Stomach smooth muscle (tissue), 2 donors: Measurements from ENCODE around the gene RASGEF1B.

Experiments used
- H3K27ac ChIP-seq: one replicate; pipeline ENCODE4 v1.7.0; 2013; ENCODE audit warnings: mild to moderate bottlenecking, low read length, inconsistent platforms
- H3K27me3 ChIP-seq, 2 donors: one replicate each; pipeline ENCODE4 v1.7.0; 2013; ENCODE audit warnings: low read length in 2 of 2; ENCODE audit not compliant: insufficient read depth in 2 of 2, control insufficient read depth in 1 of 2
- H3K36me3 ChIP-seq, 2 donors: one replicate each; pipeline ENCODE4 v1.7.0; 2013; ENCODE audit warnings: low read length in 2 of 2; ENCODE audit not compliant: control insufficient read depth in 2 of 2, insufficient read depth in 2 of 2
- H3K4me1 ChIP-seq: one replicate; pipeline ENCODE4 v1.7.0; 2013; ENCODE audit warnings: low read length; ENCODE audit not compliant: control insufficient read depth, insufficient read depth
- H3K4me3 ChIP-seq, 2 donors: one replicate each; pipeline ENCODE4 v1.7.0; 2013; ENCODE audit warnings: low read length in 2 of 2
- H3K9ac ChIP-seq, 2 donors: one replicate each; pipeline ENCODE4 v1.7.0; 2013; ENCODE audit warnings: low read length in 2 of 2, mild to moderate bottlenecking in 1 of 2
- H3K9me3 ChIP-seq, 2 donors: one replicate each; pipeline ENCODE4 v1.7.0; 2013; ENCODE audit warnings: low read length in 2 of 2; ENCODE audit not compliant: control insufficient read depth in 2 of 2
- donor health status: healthy.
- donor health status: Pancreatic carcinoma.

The RASGEF1B gene

GRCh38 chr4:81508411-81509185 is 36.9 kb upstream of the RASGEF1B start:
- H3K27ac ChIP-seq: no peak overlapping the region
- no peaks in the 10 kb centered on the region for H3K4me1 ChIP-seq
- no peak overlapping the region for H3K4me3 ChIP-seq
- no peaks in the 10 kb centered on the region for H3K27me3 ChIP-seq
- H3K9me3 ChIP-seq: no peaks in the 10 kb centered on the region
- no peak overlapping the region for H3K9ac ChIP-seq
- no peaks in the 10 kb centered on the region for H3K36me3 ChIP-seq

GRCh38 chr4:81507530-81507929 is 35.8 kb upstream of the RASGEF1B start:
- Histone ChIP-seq H3K4me1 (no peaks in the 10 kb centered on the region), H3K27ac (no peak overlapping the region)

GRCh38 chr4:81506731-81507130 is 35.0 kb upstream of the RASGEF1B start:
- no peak overlapping the region for H3K9ac ChIP-seq
- H3K27me3 ChIP-seq: no peaks in the 10 kb centered on the region
- no peak overlapping the region for H3K27ac ChIP-seq
- H3K4me3 ChIP-seq: no peak overlapping the region
- H3K36me3 ChIP-seq: no peaks in the 10 kb centered on the region
- H3K4me1 ChIP-seq: no peaks in the 10 kb centered on the region
- no peaks in the 10 kb centered on the region for H3K9me3 ChIP-seq

More at GRCh38 chr4:81507530-81507929, 35.8 kb upstream of the RASGEF1B start:
- no peak overlapping the region for H3K4me3 ChIP-seq
- no peak overlapping the region for H3K9ac ChIP-seq
- H3K27me3 ChIP-seq: no peaks in the 10 kb centered on the region
- H3K9me3 ChIP-seq: no peaks in the 10 kb centered on the region
- no peaks in the 10 kb centered on the region for H3K36me3 ChIP-seq

- H3K9ac ChIP-seq: no peak overlapping the region
- no peak overlapping the region for H3K4me3 ChIP-seq
- H3K36me3 ChIP-seq: no peaks in the 10 kb centered on the region
- H3K27me3 ChIP-seq: no peaks in the 10 kb centered on the region
- no peaks in the 10 kb centered on the region for H3K9me3 ChIP-seq
- no peak overlapping the region for H3K27ac ChIP-seq
- no peaks in the 10 kb centered on the region for H3K4me1 ChIP-seq
Measured at GRCh38 chr4:81505726-81506125, 34.0 kb upstream of the RASGEF1B start.

- Histone ChIP-seq H3K4me3 (no peak overlapping the region), H3K4me1 (no peaks in the 10 kb centered on the region), H3K9ac (no peak overlapping the region), H3K36me3 (no peaks in the 10 kb centered on the region), H3K9me3 (no peaks in the 10 kb centered on the region), H3K27me3 (no peaks in the 10 kb centered on the region), H3K27ac (no peak overlapping the region)
Measured at GRCh38 chr4:81505004-81505598, 33.4 kb upstream of the RASGEF1B start.

GRCh38 chr4:81504112-81505003 is 32.7 kb upstream of the RASGEF1B start:
- H3K4me1 ChIP-seq: no peaks in the 10 kb centered on the region
- H3K27me3 ChIP-seq: no peaks in the 10 kb centered on the region
- no peak overlapping the region for H3K4me3 ChIP-seq
- H3K9ac ChIP-seq: no peak overlapping the region
- H3K27ac ChIP-seq: no peak overlapping the region
- no peaks in the 10 kb centered on the region for H3K9me3 ChIP-seq
- no peaks in the 10 kb centered on the region for H3K36me3 ChIP-seq

DNA sequence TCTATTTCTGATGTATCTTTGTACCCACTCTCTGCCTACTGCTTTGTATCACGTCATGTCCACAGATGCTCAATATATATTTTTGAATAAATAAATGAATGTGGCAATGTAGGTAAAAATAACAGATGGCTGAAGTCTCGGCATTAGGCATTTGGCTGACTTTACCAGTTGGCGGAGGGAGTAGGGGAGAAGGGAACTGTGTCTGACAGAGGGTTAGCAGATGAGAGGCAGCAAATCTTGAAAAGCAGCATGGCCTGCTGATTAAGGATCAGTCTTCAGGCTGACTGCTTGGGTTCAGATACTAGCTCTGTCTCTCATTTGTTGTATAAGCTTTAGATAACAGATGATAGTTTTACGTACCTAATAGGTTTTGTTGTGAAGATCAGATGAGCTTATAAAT is 31.9 kb upstream of the RASGEF1B start:
- Histone ChIP-seq H3K4me1 (no peaks in the 10 kb centered on the region), H3K27me3 (no peaks in the 10 kb centered on the region), H3K4me3 (no peak overlapping the region), H3K9ac (no peak overlapping the region), H3K27ac (no peak overlapping the region), H3K36me3 (no peaks in the 10 kb centered on the region), H3K9me3 (no peaks in the 10 kb centered on the region)

DNA sequence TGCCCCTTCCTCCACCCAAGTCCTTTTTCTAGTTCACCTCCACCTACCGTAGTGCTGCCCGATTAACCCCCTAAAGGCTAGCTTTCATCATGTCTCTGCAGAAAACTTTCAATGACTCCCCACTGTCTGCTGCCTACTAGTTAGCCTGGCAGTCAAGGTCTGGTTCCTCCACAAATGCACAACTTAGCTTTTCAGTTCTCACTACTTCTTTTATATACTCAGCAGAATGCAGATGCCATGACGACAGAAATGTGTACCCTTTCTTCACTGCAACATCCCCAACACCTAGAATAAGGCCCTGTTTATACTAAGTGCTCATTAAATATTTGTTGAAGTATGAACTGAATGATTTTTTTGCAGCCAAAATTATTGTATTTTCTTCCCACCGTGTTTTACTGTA is 30.9 kb upstream of the RASGEF1B start:
- Histone ChIP-seq H3K27ac (no peak overlapping the region), H3K4me3 (no peak overlapping the region), H3K9me3 (no peaks in the 10 kb centered on the region), H3K36me3 (no peaks in the 10 kb centered on the region), H3K4me1 (no peaks in the 10 kb centered on the region), H3K27me3 (no peaks in the 10 kb centered on the region), H3K9ac (no peak overlapping the region)

DNA sequence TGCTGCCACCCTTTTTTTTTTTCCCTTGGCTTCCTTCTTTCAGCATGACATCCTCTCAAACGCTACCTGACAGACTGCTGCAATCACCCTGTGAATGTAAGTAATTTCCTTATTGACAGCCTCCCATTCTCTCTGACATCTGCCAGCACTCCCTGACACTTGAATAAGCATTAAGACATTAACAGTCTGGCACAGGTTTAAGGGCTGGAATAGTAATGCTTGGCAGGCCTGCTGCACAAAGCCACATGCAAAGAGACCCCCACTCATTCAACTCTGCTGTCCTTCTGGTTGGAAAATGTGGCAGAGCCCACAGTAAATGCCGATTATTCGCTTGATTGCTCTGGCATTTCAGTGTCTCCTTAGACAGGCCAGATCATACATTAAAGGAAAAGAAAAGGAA is 28.1 kb upstream of the RASGEF1B start:
- Histone ChIP-seq H3K27ac (no peak overlapping the region), H3K27me3 (no peaks in the 10 kb centered on the region), H3K36me3 (no peaks in the 10 kb centered on the region)

GRCh38 chr4:81498551-81499099 is 26.9 kb upstream of the RASGEF1B start:
- Histone ChIP-seq H3K4me1 (no peaks in the 10 kb centered on the region), H3K9me3 (no peaks in the 10 kb centered on the region), H3K27ac (no peak overlapping the region), H3K36me3 (no peaks in the 10 kb centered on the region), H3K27me3 (no peaks in the 10 kb centered on the region), H3K4me3 (no peak overlapping the region), H3K9ac (no peak overlapping the region)

More for the DNA sequence above, 28.1 kb upstream of the RASGEF1B start:
- Histone ChIP-seq H3K9me3 (no peaks in the 10 kb centered on the region), H3K4me1 (no peaks in the 10 kb centered on the region), H3K4me3 (no peak overlapping the region), H3K9ac (no peak overlapping the region)
